CD4-positive, alpha-beta T cell treated with Interferon alpha-2 for 1 hour (primary cell): ENCODE data around the gene KLHL30.
"Not testable (repeated sequence)": the region's sequence is repeated elsewhere in the genome, so short reads cannot be mapped to it uniquely, and the experiment has no call there.

Source experiments
- DNase-seq, 2 donors: peaks; one replicate each; pipeline ENCODE4 v3.0.0-alpha.2; 2020 to 2022

KLHL30 gene

DNA sequence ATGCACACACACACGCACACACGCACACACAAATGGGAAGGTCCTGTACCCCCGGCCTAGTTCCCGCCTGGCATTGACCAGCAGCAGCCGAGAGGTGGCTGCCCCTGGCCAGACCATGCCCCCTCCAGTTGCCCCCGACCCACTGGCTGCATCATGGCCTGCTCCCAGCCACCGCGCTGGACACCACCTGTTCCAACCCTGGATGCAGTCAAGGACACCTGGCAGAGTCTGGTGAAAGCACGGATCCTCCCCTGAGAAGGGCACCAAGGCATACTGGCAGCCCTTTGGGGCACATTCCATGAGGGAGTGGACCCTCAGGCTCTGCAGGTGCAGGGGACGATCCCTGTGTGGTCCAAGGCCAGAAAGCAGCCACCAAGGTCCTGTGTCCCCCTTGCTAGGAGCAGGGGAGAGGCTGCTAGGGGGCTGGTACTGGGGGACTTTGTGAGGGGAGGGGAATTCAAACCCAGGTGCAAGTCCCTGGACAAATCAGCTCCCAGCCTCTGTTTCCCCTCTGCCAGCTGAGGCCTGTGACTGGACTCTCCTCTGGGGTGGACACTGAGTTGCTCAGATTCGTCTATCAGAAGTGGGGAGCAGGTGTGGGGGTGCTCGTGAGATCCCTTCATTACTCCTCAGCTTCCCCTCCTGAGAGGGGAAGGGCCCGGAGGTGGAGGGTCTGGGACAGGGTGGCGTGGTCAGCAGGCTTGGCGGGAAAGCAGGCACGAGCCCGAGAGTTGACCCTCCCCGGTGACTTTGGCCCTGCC lies 34.8 kb upstream of the KLHL30 start:
- DNase-seq = no peak

DNA sequence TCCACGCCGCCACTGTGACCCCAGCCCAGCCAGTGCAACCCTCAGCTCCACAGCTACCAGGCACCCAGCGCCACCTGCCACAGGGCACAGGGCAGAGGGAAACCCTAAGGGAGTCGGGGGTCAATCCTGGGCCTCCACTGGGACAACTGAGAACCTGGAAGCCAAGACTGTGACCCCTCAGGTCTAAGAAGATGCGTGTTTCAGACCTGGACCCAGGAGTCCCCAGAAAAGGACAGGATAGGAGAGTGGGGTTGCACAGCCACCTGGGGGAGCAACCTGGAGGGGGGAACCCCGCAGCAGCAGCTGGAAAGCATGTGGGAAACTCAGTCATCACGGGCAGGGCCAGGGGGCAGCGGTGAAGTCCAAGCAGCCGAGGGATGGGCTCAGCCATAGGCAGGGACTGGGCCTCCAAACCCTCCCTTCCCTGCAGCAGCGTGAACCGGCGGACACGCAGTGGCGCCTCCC lies 34.2 kb upstream of the KLHL30 start:
- DNase-seq = no peak

DNA sequence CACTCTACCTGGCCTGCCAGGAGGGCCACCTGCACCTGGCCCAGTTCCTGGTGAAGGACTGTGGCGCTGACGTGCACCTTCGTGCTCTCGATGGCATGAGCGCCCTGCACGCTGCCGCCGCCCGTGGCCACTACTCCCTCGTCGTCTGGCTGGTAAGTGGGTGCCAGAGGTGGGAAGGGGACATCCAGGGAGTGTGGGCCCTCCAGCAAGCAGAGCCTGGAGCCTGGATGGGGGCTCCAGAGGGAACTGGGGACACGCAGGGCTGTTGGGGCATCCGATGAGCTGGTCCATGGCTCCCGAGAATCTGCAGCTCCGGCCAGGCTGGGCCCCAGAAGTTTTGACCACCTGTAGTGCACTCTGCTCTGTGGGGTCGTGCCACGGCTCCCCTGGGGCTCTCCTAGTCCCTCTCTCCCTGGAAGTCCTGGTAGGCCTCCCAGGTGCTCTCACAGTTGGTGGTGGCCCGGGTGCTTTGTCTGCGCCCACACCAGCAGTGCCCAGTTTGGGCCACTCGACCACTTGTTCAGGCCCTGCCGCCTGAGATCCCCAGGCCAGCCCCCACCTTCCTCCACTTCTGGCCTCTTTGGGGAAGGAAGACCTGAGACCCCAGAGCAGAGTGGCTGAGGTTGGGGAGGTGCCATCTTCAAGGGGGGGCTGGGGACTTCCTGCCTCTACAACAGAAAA lies 33.6 kb upstream of the KLHL30 start:
- DNase-seq = no peak

DNA sequence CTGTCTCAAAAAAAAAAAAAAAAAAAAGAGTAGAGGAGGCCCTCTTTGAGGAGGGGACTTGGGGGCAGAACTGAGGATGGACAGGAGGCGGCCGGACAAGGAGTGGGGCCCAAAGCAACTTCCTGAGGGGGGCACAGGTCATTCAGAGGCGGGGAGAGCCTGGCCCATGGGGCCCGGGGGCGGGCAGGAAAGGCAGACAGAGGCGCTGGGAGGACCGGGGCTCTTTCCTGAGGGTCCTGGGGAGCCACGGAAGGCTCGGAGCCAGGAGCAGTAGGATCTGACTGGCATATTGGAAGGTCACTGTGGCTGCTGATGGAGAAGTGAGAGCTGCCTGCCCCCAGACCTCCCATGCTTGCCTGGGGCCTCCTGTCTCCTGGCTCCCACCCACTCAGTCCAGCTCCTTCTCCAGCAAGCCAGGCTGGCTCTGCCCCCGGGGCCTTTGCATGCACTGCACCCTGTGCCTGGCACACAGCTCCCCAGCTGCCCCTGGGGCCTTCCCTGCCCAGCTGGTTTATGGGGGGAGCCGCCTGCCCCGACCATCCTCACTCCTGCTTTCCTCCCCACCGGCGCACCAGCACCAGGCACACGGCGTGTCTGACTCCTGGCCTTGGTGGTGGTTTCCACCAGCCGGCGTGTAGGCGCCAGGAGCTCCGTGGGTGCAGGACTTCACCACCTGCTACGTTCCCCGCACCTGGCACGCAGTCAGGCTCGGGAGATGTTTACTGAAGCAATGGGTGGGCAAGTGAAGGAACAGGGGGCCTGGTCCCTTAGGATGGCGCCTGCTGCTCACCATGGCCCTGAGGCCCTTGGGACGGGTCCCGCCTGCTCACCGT lies 32.7 kb upstream of the KLHL30 start:
- no peak for DNase-seq

DNA sequence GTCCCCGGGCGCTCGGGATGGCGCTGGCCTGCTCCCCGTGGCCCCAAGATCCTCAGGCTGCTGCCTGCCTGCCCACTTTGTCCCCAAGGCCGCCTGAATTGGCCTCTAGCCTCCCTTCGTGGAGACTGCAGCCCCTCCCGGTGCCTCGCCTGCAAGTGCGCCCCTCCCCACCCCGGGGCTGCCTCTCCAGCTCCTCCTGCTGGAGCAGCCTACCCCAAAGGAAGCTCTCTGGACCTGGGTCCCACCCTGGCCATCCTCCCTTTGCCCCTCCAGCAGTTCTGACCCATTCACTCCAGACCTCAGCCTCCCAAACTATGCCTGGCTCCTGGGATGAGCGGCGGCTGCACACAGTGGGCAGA lies 32.1 kb upstream of the KLHL30 start:
- DNase-seq = no peak

DNA sequence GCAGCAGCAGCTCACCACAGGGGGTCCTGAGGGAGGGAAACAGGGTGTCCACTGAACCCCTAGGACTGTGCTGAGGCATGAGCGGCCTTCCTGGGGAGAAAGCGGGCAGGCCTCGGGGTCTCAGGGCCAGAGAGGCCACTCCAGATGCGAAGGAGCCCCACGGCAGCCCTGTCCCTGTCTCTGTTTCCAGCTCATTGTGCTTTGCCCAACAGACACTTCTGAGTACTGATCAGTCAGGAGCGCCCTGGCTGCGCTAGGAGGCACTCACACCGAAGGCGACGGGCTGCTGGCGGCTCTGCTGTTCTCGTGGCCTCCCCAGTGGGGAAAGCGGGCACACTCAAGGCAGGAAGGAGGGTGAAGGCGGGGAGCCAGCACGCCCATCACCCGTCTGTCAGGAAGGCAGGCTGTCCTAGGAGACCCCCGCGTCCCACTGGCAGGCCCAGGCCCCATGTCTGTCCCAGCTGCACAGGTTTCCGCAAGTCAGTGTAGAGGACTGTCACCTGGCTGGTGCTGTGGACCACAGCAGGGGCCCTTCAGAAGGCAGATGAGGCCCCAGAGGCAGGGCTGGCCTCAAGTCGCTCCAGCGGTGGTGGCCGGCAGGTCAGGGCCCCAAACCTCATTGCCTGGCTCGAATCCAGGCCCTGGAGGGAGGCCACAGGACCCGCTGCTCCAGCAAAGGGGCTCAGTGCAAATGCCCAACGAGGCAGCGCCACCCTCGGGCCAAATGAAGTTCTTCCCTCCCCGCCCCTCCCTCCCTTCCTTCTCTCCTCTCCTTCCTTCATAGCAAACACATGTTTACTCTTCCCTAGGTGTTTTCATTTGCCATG lies 31.6 kb upstream of the KLHL30 start:
- no peak for DNase-seq

DNA sequence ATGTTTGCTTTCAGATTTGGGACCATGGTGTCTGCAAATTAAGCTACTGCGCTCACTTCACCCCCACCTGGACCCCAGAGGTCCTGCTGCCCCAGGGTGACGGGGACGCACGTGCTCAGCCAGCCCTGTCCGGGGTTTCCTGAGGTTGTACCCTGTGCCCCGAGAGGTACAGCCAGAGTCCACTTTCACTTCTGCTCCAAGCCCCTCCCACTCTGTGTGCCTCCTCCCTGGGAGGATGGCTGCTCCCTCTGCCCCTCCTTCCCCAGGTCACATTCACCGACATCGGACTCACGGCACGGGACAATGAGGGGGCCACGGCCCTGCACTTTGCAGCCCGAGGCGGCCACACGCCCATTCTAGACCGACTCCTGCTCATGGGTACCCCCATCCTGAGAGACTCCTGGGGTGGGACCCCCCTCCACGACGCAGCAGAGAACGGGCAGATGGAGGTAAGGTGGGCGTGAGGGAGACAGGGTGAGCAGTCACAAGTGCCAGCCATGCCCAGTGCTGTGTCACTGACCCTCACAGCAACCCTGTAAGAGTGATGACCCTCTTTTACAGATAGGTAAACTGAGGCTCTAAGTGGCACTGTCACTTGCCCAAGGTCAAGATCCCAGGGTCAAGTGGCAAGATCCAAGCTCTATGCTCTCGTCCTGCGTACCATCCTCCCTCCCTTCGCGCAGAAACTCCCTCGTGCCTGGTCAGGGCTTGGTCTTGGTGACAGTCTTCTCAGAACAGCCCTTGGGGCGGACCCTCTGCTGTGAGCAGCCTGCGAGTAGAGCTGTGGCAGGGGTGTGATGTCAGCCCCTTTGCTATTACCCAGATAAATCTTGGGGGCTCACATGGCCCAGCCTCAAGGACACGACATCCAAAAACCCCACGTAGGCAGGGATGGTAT lies 30.7 kb upstream of the KLHL30 start:
- peak in 1 of 2 donors; percentile 69 for DNase-seq

DNA sequence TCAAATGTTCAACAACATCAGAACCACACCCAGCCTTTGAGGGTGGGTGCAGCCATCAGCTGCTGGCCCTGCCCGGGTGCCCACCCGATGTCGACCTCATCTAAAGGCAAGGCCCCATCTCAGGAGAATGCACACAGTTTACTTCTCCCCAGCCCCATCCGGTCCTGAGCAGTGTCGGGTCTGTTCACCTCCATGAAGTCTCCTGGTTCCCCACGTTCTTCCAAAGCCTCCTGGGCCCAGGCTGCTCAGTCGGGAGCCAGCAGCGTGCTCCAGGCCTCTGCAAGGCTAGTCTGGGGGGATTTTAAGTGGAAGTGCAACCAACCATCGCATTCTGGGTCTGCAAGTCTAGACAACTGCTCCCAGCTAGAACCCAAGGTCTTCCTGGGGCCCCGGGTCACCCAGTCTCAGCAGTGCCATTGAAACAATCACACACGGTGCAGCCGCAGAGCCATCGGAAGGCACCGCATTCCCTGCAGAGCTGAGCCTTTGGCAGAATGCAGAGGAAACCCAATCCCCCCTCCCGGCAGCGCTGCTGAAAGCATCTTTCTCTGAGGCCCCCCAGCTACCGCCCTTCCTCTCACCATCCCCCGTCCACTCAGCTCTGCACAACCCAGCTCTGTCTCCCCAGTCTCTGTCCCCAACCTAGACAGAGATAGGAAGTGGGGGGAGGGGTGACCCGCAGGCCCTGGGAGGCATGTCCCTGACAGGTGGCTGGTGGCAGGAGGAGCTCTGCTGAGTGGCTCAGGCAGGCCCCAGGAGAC lies 29.9 kb upstream of the KLHL30 start:
- DNase-seq = peak in 1 of 2 donors; percentile 38

DNA sequence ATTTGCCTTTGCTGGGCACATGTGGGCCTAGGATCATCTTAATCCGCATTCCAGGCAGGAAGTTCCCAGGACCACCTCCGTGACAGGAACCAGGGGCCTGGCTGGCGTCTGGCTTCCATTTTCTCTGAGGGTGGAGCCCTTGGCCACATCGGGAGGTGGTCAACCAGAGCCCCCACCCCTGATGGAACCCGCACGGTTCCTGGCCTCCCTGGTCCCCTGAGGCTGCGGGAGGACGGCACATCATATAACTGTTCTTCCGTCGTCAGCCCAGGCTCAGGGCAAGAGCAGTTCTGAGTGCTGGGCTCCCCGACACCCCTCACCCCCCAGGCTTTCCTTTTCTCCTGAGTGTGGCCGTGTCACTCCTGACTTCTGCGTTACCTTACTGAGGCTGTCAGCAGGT lies 24.9 kb upstream of the KLHL30 start:
- no peak for DNase-seq

DNA sequence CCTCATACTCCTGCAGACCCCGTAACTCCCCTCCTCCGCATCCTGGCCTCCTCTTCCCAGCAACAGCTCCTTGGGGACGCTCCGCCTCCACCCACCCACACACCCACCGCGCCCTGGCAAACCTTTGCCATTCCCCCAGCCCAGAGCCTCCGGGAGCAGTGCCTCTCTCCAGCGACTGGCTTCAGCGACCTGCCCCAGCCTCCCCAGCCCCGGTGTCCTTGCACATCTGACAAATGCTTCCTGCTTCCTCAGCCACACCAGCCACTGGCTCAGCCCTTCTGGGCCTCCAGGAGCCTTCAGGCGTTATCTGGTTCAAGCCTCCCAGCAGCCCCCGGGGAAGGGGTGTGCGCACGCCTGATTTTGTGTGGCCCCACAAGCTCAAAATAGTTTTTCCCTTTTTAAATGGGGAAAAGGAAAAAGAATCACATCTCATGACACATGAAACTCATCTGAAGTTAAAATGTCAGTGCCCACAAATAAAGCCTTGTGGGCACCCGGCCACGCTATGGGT lies 24.1 kb upstream of the KLHL30 start:
- DNase-seq = no peak

DNA sequence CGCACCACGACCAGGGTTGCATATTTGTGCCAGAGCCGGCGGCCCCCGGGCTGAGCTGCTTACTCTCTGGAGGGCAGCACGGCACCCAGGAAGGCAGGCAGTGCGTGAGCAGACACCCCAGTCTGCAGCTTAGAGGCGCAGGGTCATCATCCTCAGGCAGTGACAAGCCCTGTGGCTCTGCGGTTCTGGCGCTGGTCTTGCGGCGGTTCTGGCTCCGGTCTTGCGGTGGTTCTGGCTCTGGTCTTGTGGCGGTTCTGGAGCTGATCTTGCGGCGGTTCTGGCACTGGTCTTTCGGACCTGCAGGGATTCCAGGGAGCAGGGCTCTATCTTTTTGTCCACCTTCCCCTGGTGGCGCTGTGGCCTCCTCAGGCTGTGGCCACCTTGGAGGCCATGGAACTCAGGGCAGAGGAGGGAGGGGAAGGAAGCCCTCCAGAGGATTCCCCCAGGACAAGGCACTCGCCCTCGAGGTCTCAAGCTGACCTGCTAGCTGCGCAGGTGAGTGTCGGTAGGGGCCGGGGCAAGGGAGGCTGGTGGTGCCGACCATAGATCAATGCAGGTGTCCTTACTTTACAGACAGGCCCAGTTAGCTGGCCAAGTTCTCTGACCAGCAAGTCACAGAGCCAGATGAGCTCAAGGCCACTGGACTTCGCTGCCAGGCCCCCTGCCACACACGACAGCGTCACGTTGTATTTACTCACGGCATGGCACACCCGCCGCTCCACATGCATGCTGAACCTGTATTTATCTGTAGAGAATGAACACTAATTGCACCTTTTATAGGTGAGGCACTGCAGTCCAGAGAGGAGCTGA lies 23.4 kb upstream of the KLHL30 start:
- no peak for DNase-seq

DNA sequence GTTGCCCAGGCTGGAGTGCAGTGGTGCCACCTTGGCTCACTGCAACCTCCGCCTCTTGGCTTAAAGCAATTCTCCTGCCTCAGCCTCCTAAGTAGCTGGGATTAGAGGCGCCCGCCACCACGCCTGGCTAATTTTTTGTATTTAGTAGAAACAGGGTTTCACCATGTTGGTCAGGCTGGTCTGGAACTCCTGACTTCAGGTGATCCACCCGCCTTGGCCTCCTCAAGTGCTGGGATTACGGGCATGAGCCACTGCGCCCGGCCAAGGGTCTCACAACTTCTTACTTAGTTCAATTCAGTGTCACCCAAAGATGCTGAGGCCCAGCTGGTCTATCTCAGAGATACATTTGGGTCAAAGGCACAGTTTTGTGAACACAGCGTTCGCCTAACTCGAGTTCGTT lies 22.8 kb upstream of the KLHL30 start:
- DNase-seq = not testable (repeated sequence)

DNA sequence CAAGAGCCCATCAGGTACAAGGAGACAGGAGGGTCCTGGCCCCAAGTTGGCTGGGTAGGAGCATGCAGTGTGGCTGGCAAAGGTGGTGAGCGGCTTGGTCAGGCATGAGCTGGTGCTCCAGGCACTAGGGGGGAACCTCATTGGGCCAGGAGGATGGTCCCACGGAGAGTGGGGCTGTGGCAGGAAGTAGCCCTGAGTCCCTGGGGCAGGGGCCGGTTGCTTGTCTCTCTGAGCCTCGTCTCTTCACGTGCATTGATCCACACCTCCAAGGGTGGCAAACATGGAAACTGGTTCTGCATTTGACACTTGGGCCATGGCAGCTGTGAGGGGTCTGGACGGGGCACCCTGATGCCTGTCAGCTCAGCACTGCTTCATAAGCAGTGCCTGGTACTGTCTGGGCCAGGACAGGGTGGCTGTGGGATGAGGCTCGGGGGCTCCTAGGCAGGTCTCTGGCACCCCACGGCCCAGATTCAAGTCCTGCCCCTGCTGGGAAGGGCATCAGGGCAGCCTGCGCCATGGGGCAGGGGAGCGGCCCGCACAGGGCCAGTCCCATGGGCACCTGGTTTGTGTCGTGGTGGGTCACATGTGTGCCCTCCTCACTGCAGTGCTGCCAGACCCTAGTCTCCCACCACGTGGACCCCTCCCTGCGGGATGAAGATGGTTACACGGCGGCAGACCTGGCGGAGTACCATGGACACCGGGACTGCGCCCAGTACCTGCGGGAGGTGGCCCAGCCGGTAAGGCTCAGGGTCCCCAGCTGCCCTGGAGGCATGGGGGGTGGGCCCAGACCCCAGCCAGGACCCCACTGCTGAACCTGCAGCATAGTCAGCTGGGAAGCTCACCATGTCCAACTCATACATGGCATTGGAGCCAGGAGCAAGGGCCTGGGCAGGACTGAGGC lies 21.9 kb upstream of the KLHL30 start:
- no peak for DNase-seq

DNA sequence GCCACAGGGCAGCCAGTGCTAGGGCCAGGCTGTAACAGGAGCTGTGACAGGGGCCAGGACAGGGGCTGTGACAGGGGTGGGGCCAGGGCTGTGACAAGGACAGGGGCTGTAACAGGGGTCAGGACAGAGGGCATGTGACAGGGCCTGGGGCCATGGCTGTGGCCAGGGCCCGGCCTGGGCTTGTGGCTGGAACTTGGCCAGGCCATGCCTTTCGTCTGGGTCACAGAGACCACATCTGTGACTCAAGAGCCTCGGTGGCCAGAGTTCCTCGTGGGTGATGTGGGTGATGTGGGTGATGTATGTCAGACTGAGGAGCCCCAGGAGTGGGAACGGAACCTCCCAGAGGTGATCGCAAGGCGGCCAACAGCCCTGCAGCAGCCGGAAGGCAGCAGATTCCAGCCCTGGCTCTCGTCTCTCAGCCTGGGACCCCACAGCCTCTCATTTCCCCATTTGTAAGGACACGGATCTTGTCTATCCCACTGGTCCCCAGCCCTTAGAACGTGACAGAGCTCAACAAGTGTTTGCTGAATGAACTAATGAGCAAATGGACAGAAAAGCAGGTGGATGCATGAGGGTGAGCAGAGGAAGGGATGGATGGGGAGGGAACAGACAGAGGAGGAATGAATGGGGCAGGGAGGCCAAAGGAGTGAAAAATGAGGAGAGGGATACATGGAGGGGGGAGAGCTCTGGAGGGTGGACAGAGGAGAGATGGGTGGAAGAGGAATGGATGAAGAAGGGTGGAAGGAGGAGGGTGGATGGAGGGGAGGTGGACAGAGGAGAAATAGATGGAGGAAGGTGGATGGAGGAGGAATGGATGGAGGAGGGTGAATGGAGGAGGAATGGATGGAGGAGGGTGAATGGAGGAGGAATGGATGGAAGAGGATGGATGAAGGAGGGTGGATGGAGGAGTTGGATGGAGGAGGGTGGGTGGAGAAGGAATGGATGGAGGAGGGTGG lies 21.0 kb upstream of the KLHL30 start:
- DNase-seq = no peak

DNA sequence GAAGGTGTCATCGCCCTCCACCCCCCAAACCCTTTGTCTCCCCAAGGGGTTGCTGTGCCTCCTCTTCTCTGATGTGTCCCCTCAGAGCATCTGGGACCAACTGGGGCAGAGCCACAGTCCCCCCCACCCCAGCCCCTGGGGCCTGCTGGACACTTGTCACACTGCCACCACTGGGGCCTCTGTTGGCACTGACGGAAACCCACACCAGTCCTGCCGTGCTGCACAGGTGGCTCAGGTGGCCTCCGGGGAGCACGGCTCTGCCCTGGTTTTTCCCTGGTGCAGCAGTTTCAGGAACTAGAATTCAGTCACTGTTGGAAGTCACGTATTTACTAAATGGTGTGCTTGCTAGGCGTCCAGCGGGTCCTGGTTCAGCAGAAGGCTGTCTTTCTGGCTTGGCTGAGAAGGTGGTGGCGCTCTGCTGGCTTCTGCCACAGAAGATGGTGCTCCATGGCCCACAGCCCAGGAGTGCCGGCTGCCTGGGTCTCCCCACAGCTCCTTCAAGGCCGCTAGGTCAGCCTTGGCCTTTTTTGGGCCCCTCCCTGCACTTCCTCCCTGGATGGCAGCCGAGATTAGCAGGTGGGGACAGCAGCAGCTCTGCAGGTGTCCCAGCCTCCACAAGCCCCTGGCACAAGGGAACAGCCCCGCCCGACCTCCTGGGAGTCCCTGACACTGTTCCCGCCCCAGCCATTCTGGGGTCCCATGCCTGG lies 18.6 kb upstream of the KLHL30 start:
- no peak for DNase-seq

DNA sequence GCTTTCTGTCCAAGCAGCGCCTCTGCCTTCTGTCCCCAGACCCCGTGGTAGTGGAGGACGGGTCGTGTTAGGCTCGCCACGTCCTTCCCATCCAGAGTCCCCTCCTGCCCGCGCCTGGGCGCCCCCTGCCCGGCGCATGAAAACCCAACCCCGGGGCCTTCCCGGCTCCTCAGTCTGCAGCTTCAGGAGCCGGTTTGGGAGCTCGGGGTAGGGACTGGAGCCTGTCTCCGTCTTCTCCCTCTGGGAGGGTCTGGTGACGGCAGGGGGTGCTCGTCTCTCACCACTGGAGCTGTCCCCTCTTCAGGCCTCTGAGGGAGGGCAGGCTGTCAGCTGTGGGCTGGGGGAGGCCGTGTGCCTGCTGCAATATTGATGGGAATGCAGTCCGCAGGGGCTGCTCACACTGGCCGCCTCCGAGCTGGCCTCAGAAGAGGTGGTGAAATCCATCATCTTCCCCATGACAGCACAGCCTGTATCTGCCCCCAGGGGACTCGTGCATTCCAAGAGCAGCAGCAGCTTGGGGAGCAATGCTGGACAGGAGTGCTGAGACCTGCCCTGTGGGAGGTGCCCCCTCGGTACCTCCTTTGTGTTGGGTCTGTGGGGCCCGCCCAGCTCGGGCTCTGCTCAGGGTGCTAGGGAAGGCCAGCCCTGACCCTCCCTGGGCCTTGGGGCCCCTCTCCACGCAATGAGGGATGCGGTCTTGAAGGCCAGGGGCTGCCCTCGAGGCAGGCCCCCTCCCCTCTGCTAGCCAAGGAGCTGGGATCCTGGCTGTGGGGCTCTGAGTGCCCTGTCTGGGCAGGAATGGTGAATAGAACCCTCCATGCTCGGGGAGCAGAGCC lies 17.8 kb upstream of the KLHL30 start:
- DNase-seq = no peak
